ENCODE data around the gene KLHL24. TPM values are rescaled to one million over a fixed set of nuclear protein-coding genes. Genes with fewer than 3 reads are reported as not detected.

Gene KLHL24
- total RNA-seq (2016; rRNA removed; fragmentation: Illumina TruSeq; extraction: Trizol) (6.9 and 9.7 TPM in 2 replicates), polyA plus RNA-seq (2011; rRNA removed) (10.6 and 15.7 TPM in 2 replicates), polyA minus RNA-seq (2011; rRNA and poly(A)+ RNA removed; ENCODE audit: low replicate concordance) (23.4 and 23.9 TPM in 2 replicates), Bru-seq, nascent RNA (percentile 79 among the genes with signal in this experiment), BruChase-seq, experiment 1, labeled RNA remaining after a 6-hour chase (percentile 81 among the genes with signal in this experiment), BruChase-seq, experiment 2, labeled RNA remaining after a 2-hour chase (percentile 80 among the genes with signal in this experiment)
- 11.6 and 15.1 TPM in 2 replicates for total RNA-seq (2016; cell fraction: cytosol; rRNA removed; fragmentation: Illumina TruSeq; extraction: Trizol; ENCODE audit: low read depth)
- total RNA-seq (2016; cell fraction: insoluble cytoplasmic fraction; rRNA removed; fragmentation: Illumina TruSeq; extraction: Trizol) = 8.5 and 8.6 TPM in 2 replicates
- 9.2 and 10.3 TPM in 2 replicates for total RNA-seq (2016; cell fraction: membrane; rRNA removed; fragmentation: Illumina TruSeq; extraction: Trizol)
- 5.4 and 6.2 TPM in 2 replicates for total RNA-seq (2016; cell fraction: nucleus; rRNA removed; fragmentation: Illumina TruSeq; extraction: Trizol)
- 8.3 and 9.8 TPM in 2 replicates for polyA plus RNA-seq (2011; cell fraction: cytosol; rRNA removed)
- 9.9 and 12.1 TPM in 2 replicates for polyA plus RNA-seq (2011; cell fraction: nucleus; rRNA removed)
- 13.0 and 13.1 TPM in 2 replicates for polyA plus RNA-seq (2012)
- 0.10 and 0.40 TPM in 2 replicates for polyA plus RNA-seq (2016; cell fraction: cytosol; fragmentation: Illumina TruSeq; extraction: Trizol; ENCODE audit: low read depth)
- polyA plus RNA-seq (2016; cell fraction: insoluble cytoplasmic fraction; fragmentation: Illumina TruSeq; extraction: Trizol; ENCODE audit: low read depth) = 2.8 and 3.4 TPM in 2 replicates
- polyA plus RNA-seq (2016; cell fraction: membrane; fragmentation: Illumina TruSeq; extraction: Trizol; ENCODE audit: low read depth) = 0.24 and 0.30 TPM in 2 replicates
- polyA plus RNA-seq (2016; cell fraction: nucleus; fragmentation: Illumina TruSeq; extraction: Trizol; ENCODE audit: insufficient read depth, low read depth) = 3.4 and 3.9 TPM in 2 replicates
- 43.8 and 44.7 TPM in 2 replicates for polyA minus RNA-seq (2011; cell fraction: cytosol; rRNA and poly(A)+ RNA removed)
- polyA minus RNA-seq (2011; cell fraction: nucleus; rRNA and poly(A)+ RNA removed) = 41.3 and 48.2 TPM in 2 replicates
- long read RNA-seq, experiment 1, full-length matches to known transcripts = 4 of 7 reads
- long read RNA-seq, experiment 1, partial matches to known transcripts = 0 of 7 reads
- long read RNA-seq, experiment 1, other reads (novel, unspliced or antisense) = 3 of 7 reads
- long read RNA-seq, experiment 2, partial matches to known transcripts = 1 of 10 reads
- long read RNA-seq, experiment 2, other reads (novel, unspliced or antisense) = 8 of 10 reads

GRCh38 chr3:183635431-183636220, at the start of gene KLHL24:
TSS of gene KLHL24 (plus strand) at chr3:183635623. CDS start at chr3:183650357, 14,734 bp downstream.
- Histone ChIP-seq H3K4me1 (ENCODE audit: insufficient read depth, low read length) (peaks cover 29% of the 10 kb centered on the region), H4K20me1 (ENCODE audit: insufficient read depth, low read length) (peaks cover 14% of the 10 kb centered on the region; the same call in 1 of the 2 replicates), H3K4me2 (ENCODE audit: low read depth, low read length) (peak within 1 kb of the TSS; percentile 74), H3K27ac (ENCODE audit: extremely low read length, insufficient read depth, low read length) (peak within 1 kb of the TSS; percentile 94), H3K4me3 (replicated peaks in 1 of 3; ENCODE audit: insufficient read depth in 1 of 3, low read depth in 2 of 3, low read length in 3 of 3) (peak within 1 kb of the TSS; percentile 83 to 99 (median 95)), H3K27me3 (ENCODE audit: control insufficient read depth in 1 of 2, insufficient read depth in 2 of 2, low read length in 2 of 2) (no peaks in the 10 kb centered on the region), H3K9me3 (ENCODE audit: low read length) (no peaks in the 10 kb centered on the region), H2AFZ (ENCODE audit: low read length) (peak within 1 kb of the TSS; percentile 96), H3K9ac (ENCODE audit: insufficient read depth, low read depth, low read length) (peak within 1 kb of the TSS; percentile 84), H3K79me2 (ENCODE audit: insufficient read depth, low read length) (peaks cover 6% of the 10 kb centered on the region), H3K36me3 (replicated peaks in 1 of 2; ENCODE audit: control insufficient read depth in 1 of 2, insufficient read depth in 2 of 2, low read length in 2 of 2) (no peaks in the 10 kb centered on the region)
- in situ Hi-C loops (cut with HindIII; ENCODE audit: extremely low pct_ligation_motif_present, low pct_unique_long_range_greater_than_20kb) (no loop called here), intact Hi-C loops (cut with micrococcal nuclease; ENCODE audit: unreplicated experiment) (loop anchor here (5.0 kb wide), 1 partner anchor 62 kb away; the partner anchor contains the start of gene YEATS2)
- FAIRE-seq (peak; percentile 71), DNase-seq (ENCODE audit: low spot score) (peak; percentile 89), ATAC-seq (peak; percentile 91)
- ChIA-PET CTCF (ENCODE audit: low intra/inter-chr PET ratio, low total read pairs) (no interaction called here), POLR2A (interaction anchor here (0.7 to 1.5 kb wide), 5 partner anchors 8 to 66 kb away, joined by 4 to 13 read pairs (median 5); partner anchors contain the start of gene YEATS2)
- no TSS peak for BruUV-seq (replicated peaks)
- 0% methylated on average over 8 of the region's 76 CpGs for WGBS (ENCODE audit: low lambda C conversion rate)
- TF ChIP-seq GATAD2A (CRISPR knock-in tag; IDR thresholded peaks at IDR 0.05) (peak; percentile 17; the same call in 1 of the 2 replicates), ZNF280D (CRISPR knock-in tag; IDR thresholded peaks at IDR 0.05) (peak; percentile 55; the same call in 1 of the 2 replicates), GPBP1L1 (CRISPR knock-in tag; IDR thresholded peaks at IDR 0.05) (no peak), ZBTB10 (CRISPR knock-in tag; IDR thresholded peaks at IDR 0.05; ENCODE audit: borderline replicate concordance) (no peak), RARA (CRISPR knock-in tag; IDR thresholded peaks at IDR 0.05) (0 out of 2 replicates have a peak, but pooled peaks have one; percentile 25), GMEB1 (CRISPR knock-in tag; IDR thresholded peaks at IDR 0.05; ENCODE audit: borderline replicate concordance) (peak; percentile 64; the same call in 1 of the 2 replicates)

Data from HepG2 (cell line).